ENCODE results near the gene TYSND1.
"Not testable (repeated sequence)": the region's sequence is repeated elsewhere in the genome, so short reads cannot be mapped to it uniquely, and the experiment has no call there.

TYSND1 gene

DNA sequence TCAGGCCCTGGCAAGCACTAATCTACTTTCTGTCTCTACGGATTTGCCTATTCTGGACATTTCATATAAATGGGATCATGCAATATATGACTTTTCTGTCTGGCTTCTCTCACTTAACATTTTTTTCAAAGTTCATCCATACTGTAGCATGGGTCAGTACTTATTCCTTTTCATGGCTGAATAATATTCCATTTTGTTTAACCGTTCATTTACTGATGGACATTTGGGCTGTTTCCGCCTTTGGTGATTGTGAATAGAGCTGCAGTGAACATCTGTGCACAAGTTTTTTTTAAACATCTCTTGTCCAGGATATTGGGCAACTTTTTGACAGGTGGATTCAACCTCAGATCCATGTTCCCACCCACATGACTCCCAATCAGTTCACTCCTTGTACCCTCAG is 44.8 kb downstream of the TYSND1 start:
- Histone ChIP-seq H3K27me3 (ENCODE audit: control insufficient read depth, insufficient read depth, low read length) (no peaks in the 10 kb centered on the region), H3K9ac (ENCODE audit: low read length) (no peak overlapping the region), H3K4me1 (ENCODE audit: control insufficient read depth, insufficient read depth, low read length) (no peaks in the 10 kb centered on the region), H3K9me3 (ENCODE audit: control insufficient read depth, insufficient read depth, low read depth, low read length) (no peaks in the 10 kb centered on the region), H3K27ac (ENCODE audit: low read depth, low read length) (no peak overlapping the region), H3K36me3 (ENCODE audit: control insufficient read depth, insufficient read depth, low read length) (peaks cover 54% of the 10 kb centered on the region), H3K4me3 (ENCODE audit: low read depth, low read length) (no peak overlapping the region)

DNA sequence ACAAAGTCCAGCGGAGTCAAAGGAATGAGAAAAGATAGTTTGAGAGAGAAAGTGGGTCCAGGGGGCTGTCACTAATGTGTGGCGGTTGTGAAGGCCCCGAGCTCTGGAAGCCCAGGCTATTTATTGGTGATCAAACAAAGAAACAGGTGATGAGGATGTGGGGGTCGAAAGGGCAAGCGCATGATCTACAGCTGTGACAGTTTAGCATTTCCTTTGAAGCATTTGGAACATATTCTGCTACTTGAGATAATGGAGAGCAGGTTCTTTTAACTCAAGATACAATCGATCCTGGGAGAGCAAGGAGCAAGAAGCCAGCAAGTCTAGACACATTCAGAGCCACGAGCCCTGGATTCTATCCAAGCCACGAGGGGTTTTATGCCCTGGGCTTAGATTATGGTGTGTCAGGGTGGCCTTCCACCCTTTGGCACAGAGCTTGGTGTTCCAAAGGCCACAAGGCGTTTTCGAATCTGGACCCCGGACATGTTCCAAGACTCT is 45.4 kb downstream of the TYSND1 start:
- not testable (repeated sequence) for H3K27me3 ChIP-seq (ENCODE audit: control insufficient read depth, insufficient read depth, low read length); H3K9ac ChIP-seq (ENCODE audit: low read length); H3K27ac ChIP-seq (ENCODE audit: low read depth, low read length); H3K4me1 ChIP-seq (ENCODE audit: control insufficient read depth, insufficient read depth, low read length); H3K9me3 ChIP-seq (ENCODE audit: control insufficient read depth, insufficient read depth, low read depth, low read length); H3K4me3 ChIP-seq (ENCODE audit: low read depth, low read length)
- H3K36me3 ChIP-seq (ENCODE audit: control insufficient read depth, insufficient read depth, low read length): peaks cover 56% of the 10 kb centered on the region

DNA sequence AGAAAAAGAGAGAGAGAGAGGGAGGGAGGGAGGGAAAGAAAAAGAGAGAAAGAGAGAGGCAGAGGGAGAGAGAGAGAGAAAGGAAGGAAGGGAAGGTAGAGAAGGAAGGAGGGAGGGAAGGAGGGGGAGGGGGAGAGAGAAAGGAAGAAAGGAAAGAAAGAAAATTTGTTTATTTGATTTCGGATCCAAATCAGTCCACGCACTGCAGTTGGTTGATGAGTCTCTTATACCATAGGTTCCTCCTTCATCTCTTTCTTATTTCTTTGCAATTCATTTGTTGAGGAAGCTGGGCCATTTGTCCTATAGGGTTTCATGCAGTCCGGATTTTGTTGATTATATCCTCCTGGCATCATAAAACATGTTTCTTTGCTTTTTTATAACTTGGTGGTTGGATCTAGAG is 48.2 kb downstream of the TYSND1 start:
- H3K4me1 ChIP-seq (ENCODE audit: control insufficient read depth, insufficient read depth, low read length): no peaks in the 10 kb centered on the region
- no peaks in the 10 kb centered on the region for H3K27me3 ChIP-seq (ENCODE audit: control insufficient read depth, insufficient read depth, low read length)
- no peak overlapping the region for H3K4me3 ChIP-seq (ENCODE audit: low read depth, low read length)
- no peaks in the 10 kb centered on the region for H3K9me3 ChIP-seq (ENCODE audit: control insufficient read depth, insufficient read depth, low read depth, low read length)
- no peak overlapping the region for H3K27ac ChIP-seq (ENCODE audit: low read depth, low read length)
- no peak overlapping the region for H3K9ac ChIP-seq (ENCODE audit: low read length)
- H3K36me3 ChIP-seq (ENCODE audit: control insufficient read depth, insufficient read depth, low read length): peaks cover 75% of the 10 kb centered on the region

DNA sequence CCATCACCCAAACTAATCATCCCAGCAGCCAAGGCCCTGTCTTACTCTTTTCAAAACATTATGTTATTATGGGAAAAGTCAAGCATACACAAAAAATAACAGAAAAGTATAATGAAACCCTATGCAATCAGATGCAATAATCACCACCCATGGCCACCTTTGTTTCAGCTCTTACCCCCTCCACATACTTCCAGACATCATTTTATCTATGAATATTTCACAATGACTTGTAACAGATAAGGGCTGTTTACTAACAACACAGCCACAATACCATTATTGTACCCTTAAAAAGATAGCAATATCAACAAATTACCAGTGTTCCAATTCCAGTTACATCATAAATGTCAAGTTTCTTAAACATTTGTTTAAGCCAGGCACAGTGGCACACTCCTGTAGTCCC is 49.0 kb downstream of the TYSND1 start:
- H3K4me1 ChIP-seq (ENCODE audit: control insufficient read depth, insufficient read depth, low read length): no peaks in the 10 kb centered on the region
- H3K36me3 ChIP-seq (ENCODE audit: control insufficient read depth, insufficient read depth, low read length): peaks cover 83% of the 10 kb centered on the region
- H3K9me3 ChIP-seq (ENCODE audit: control insufficient read depth, insufficient read depth, low read depth, low read length): no peaks in the 10 kb centered on the region
- H3K9ac ChIP-seq (ENCODE audit: low read length): no peak overlapping the region
- no peak overlapping the region for H3K4me3 ChIP-seq (ENCODE audit: low read depth, low read length)
- no peaks in the 10 kb centered on the region for H3K27me3 ChIP-seq (ENCODE audit: control insufficient read depth, insufficient read depth, low read length)
- no peak overlapping the region for H3K27ac ChIP-seq (ENCODE audit: low read depth, low read length)

DNA sequence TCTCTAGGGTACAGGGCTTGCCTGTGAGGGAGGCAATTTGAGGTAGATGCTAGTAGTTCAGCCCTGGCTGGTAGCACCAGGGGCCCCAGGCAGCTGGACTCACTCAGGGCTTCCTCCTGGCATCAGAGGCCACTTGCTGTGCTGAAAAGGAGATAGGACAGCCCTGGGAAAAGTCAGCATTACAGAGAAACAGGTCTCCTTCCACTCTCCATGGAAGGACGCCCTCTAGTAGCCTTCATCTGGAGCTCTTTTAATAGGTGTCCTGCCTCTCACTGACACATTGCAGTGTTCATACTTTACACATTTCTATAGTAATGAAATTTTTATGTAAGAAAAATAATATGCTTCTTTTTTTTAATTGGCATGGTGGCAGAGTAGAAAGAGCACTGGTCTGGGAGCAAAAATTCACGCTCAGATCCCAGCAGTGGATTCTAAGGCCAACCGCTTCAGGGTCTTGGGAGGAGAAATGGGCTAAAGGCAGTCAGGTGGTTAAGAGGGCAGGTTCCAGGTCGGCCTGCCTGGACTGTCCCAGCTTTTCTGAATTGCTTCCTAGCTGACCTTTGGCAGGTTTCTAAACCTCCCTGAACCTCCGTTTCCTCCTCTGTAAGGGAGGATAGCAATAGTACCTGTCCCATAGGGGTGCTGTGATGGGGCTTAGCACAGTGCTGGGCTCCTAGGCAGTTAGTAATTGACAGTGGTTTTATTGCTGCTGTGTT is 49.6 kb downstream of the TYSND1 start:
- no peaks in the 10 kb centered on the region for H3K9me3 ChIP-seq (ENCODE audit: control insufficient read depth, insufficient read depth, low read depth, low read length)
- no peaks in the 10 kb centered on the region for H3K4me1 ChIP-seq (ENCODE audit: control insufficient read depth, insufficient read depth, low read length)
- no peaks in the 10 kb centered on the region for H3K27me3 ChIP-seq (ENCODE audit: control insufficient read depth, insufficient read depth, low read length)
- H3K36me3 ChIP-seq (ENCODE audit: control insufficient read depth, insufficient read depth, low read length): peaks cover 86% of the 10 kb centered on the region
- H3K9ac ChIP-seq (ENCODE audit: low read length): no peak overlapping the region
- no peak overlapping the region for H3K4me3 ChIP-seq (ENCODE audit: low read depth, low read length)
- no peak overlapping the region for H3K27ac ChIP-seq (ENCODE audit: low read depth, low read length)

DNA sequence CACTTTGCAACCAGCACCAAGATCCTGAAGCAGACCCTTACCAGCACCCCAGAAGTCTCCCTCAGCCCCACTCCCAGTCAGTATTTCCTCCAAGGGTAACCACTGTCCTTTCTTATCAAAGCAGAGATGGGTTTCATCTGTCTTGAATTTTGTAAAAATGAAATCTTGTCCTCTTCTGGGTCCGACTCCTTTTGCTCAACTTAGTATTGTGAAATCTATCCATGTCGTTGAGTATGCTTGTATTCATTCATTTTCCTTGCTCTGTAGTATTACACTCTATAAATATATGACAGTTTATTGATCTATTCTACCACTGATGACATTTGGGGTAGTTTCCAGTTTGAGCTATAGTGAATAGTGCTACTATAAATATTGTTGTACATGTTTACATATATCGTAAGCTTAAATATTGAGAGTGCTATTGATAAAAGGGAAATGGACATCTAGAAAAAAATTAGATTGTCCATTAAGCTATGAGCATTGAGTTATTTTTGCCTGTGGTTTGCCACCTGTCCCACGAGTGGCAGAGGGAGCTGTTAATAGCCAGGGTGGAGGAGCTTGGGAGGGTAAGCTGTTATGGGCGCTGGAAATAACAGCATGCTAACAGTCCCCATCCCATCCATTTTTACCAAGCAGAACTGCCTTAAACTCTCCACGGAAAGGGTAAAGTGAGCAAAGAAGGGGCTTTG is 50.3 kb downstream of the TYSND1 start:
- no peaks in the 10 kb centered on the region for H3K9me3 ChIP-seq (ENCODE audit: control insufficient read depth, insufficient read depth, low read depth, low read length)
- H3K9ac ChIP-seq (ENCODE audit: low read length): no peak overlapping the region
- H3K4me3 ChIP-seq (ENCODE audit: low read depth, low read length): no peak overlapping the region
- no peaks in the 10 kb centered on the region for H3K4me1 ChIP-seq (ENCODE audit: control insufficient read depth, insufficient read depth, low read length)
- H3K36me3 ChIP-seq (ENCODE audit: control insufficient read depth, insufficient read depth, low read length): peaks cover 83% of the 10 kb centered on the region
- H3K27me3 ChIP-seq (ENCODE audit: control insufficient read depth, insufficient read depth, low read length): no peaks in the 10 kb centered on the region
- no peak overlapping the region for H3K27ac ChIP-seq (ENCODE audit: low read depth, low read length)

DNA sequence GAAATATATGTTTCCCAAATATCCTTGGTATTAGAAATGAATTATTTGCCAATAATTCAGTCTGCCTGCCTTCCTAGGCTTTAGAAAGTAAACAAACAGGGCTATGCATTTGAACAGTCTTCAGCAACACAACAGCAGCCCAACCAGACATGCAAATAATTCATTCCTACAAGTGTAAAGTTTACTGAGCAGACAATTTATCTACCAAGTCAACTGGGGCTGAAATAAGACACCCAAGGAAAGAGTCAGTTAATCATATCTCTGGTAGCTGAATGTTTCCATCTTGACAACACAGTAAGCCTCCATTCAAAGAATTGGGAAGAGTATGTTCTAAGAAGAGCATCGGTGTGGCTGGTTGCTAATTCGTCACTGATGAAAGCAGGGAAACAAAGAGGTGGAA is 52.2 kb downstream of the TYSND1 start:
- Histone ChIP-seq H3K9ac (ENCODE audit: low read length) (no peak overlapping the region), H3K9me3 (ENCODE audit: control insufficient read depth, insufficient read depth, low read depth, low read length) (no peaks in the 10 kb centered on the region), H3K4me3 (ENCODE audit: low read depth, low read length) (no peak overlapping the region), H3K27ac (ENCODE audit: low read depth, low read length) (no peak overlapping the region), H3K36me3 (ENCODE audit: control insufficient read depth, insufficient read depth, low read length) (peaks cover 78% of the 10 kb centered on the region), H3K27me3 (ENCODE audit: control insufficient read depth, insufficient read depth, low read length) (no peaks in the 10 kb centered on the region), H3K4me1 (ENCODE audit: control insufficient read depth, insufficient read depth, low read length) (no peaks in the 10 kb centered on the region)

DNA sequence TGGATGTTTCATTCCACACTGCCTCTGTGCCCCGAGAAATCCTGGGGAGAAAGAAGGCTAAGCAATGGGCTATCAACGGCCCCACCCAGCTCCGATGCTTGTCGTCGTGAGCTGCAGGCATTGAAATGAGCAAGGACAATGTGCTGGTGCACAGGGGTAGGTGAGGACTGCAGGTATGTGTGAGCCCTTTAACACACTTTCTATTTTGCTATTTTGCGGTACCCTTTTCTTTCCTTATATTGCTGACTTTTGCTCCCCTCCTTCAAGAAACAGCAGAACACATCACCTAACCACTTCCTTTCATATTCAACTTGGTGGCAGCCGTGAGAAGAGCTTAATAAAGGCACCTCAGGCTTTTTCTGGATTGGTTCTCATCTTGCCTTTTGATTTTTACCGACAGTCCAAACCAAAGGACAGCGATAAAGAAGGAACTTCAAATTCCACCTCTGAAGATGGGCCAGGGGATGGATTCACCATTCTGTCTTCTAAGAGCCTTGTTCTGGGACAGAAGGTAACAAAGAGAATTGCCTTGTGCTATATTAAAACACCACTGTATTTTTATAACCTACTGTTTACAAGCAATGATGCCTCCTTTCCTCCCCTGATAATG is 53.1 kb downstream of the TYSND1 start:
- H3K4me1 ChIP-seq (ENCODE audit: control insufficient read depth, insufficient read depth, low read length): no peaks in the 10 kb centered on the region
- H3K9me3 ChIP-seq (ENCODE audit: control insufficient read depth, insufficient read depth, low read depth, low read length): no peaks in the 10 kb centered on the region
- peaks cover 70% of the 10 kb centered on the region for H3K36me3 ChIP-seq (ENCODE audit: control insufficient read depth, insufficient read depth, low read length)
- no peak overlapping the region for H3K9ac ChIP-seq (ENCODE audit: low read length)
- no peak overlapping the region for H3K27ac ChIP-seq (ENCODE audit: low read depth, low read length)
- H3K4me3 ChIP-seq (ENCODE audit: low read depth, low read length): no peak overlapping the region
- H3K27me3 ChIP-seq (ENCODE audit: control insufficient read depth, insufficient read depth, low read length): no peaks in the 10 kb centered on the region

DNA sequence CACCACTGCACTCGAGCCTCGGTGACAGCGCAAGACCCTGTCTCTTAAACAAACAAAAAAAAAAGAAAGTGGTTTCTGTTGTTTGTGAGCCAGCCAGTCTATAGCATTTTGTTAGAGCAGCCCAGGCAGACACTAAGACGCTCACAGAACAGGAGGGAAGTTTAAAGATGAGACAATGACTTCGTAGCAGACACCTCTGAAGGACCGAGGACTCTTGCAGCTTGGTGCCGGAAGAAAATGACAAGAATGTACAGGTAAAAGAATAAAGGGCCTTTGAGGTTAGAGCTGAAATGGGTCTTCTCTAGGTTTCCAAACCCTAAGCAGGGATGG is 54.1 kb downstream of the TYSND1 start:
- Histone ChIP-seq H3K4me1 (ENCODE audit: control insufficient read depth, insufficient read depth, low read length) (no peaks in the 10 kb centered on the region), H3K27me3 (ENCODE audit: control insufficient read depth, insufficient read depth, low read length) (no peaks in the 10 kb centered on the region), H3K9ac (ENCODE audit: low read length) (no peak overlapping the region), H3K4me3 (ENCODE audit: low read depth, low read length) (no peak overlapping the region), H3K9me3 (ENCODE audit: control insufficient read depth, insufficient read depth, low read depth, low read length) (no peaks in the 10 kb centered on the region), H3K27ac (ENCODE audit: low read depth, low read length) (no peak overlapping the region), H3K36me3 (ENCODE audit: control insufficient read depth, insufficient read depth, low read length) (peaks cover 67% of the 10 kb centered on the region)

DNA sequence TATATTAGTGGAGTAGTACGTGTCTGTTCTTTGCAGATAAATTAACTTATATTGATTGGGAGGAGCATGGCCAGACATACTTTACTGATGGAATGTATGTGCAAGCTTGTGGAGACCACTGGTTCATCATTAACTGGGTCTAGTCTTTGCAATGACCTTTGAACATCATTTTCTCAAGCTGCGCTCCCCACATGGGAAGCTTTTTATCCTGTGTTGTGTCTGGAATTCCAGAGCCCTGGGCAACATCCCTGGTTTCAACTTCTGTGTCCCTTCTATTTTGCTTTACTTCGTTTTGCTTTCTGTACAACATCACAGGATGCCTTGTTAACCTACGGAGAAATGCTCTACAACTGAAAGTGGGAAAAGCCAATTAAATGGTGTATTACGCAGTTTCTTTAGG is 55.5 kb downstream of the TYSND1 start:
- Histone ChIP-seq H3K4me3 (ENCODE audit: low read depth, low read length) (no peak overlapping the region), H3K27ac (ENCODE audit: low read depth, low read length) (no peak overlapping the region), H3K4me1 (ENCODE audit: control insufficient read depth, insufficient read depth, low read length) (no peaks in the 10 kb centered on the region), H3K9ac (ENCODE audit: low read length) (no peak overlapping the region), H3K9me3 (ENCODE audit: control insufficient read depth, insufficient read depth, low read depth, low read length) (no peaks in the 10 kb centered on the region), H3K36me3 (ENCODE audit: control insufficient read depth, insufficient read depth, low read length) (peaks cover 59% of the 10 kb centered on the region), H3K27me3 (ENCODE audit: control insufficient read depth, insufficient read depth, low read length) (no peaks in the 10 kb centered on the region)

DNA sequence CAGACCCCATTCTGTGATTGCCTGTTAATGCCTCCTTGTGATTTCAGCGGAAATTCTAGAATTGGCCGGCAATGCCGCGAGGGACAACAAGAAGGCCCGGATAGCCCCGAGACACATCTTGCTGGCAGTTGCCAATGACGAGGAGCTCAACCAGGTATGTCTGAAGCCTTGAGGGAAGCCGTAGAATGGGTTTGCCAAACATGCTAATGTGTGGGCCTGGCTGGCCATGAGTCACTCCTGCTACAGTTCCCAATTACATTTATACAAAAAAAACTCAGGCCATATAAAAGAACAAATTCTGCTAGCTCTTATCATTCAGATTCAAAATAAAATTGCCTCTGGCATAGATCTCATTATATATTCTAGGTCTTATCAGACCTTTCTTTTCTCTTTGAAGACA is 56.5 kb downstream of the TYSND1 start:
- Histone ChIP-seq H3K9ac (ENCODE audit: low read length) (no peak overlapping the region), H3K9me3 (ENCODE audit: control insufficient read depth, insufficient read depth, low read depth, low read length) (no peaks in the 10 kb centered on the region), H3K4me1 (ENCODE audit: control insufficient read depth, insufficient read depth, low read length) (no peaks in the 10 kb centered on the region), H3K27ac (ENCODE audit: low read depth, low read length) (no peak overlapping the region), H3K36me3 (ENCODE audit: control insufficient read depth, insufficient read depth, low read length) (peaks cover 52% of the 10 kb centered on the region), H3K27me3 (ENCODE audit: control insufficient read depth, insufficient read depth, low read length) (no peaks in the 10 kb centered on the region), H3K4me3 (ENCODE audit: low read depth, low read length) (no peak overlapping the region)
